Measurements from ENCODE around the gene SLC18B1. TPM values are rescaled to one million over a fixed set of nuclear protein-coding genes. Genes with fewer than 3 reads are reported as not detected.

Gene SLC18B1
- total and polyA plus RNA-seq, 2 of the 13 experiments (the other 11 are each of a cell fraction or from before 2014, with no cell fraction given) = 11.4 to 13.8 TPM

DNA sequence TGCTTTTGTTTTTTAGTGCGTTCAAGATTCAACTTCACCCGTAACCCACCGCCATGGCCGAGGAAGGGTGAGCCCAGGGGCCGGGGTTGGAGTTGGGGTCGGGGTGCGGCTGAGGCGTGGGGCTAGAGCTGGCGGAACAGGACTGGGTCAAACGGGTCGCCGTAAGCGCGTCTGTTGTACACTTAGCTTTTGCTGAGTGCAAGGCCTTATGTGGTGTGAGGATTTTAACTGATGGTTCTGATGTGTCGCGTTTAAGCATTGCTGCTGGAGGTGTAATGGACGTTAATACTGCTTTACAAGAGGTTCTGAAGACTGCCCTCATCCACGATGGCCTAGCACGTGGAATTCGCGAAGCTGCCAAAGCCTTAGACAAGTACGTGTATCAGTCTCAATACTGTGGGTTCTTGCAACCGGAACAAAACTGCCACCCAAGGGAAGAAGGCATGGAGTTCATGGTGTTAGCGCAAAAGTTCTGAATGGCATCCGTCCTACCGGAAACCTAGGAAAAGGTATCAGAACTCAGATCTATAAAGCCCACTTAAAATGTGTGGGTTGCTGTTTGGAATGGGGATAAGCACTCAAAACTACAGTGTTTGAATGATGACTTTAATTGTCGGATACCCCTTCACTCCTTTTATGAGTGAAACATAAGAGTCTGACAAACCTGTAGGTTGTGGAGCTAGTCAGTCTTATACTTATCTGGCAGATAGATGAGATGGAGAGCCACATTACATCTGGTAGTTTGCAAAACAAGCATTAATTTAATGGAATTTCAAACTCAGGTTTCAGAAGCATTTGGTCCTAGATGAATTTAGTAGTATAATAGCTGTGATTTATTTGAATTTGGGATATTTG lies 16.5 kb upstream of the SLC18B1 start (continued):
- TF ChIP-seq NFE2L1 (CRISPR knock-in tag; IDR thresholded peaks at IDR 0.05; ENCODE audit: borderline replicate concordance) (0 out of 2 replicates have a peak, but pooled peaks have one; percentile 28), PAX8 (CRISPR knock-in tag; IDR thresholded peaks at IDR 0.05; ENCODE audit: borderline replicate concordance) (0 out of 2 replicates have a peak, but pooled peaks have one; percentile 1), MED8 (CRISPR knock-in tag; IDR thresholded peaks at IDR 0.05; ENCODE audit: insufficient replicate concordance) (no peak), ZNF530 (CRISPR knock-in tag; IDR thresholded peaks at IDR 0.05; ENCODE audit: low read depth) (peak; percentile 83; the same call in 1 of the 2 replicates), ZNF674 (CRISPR knock-in tag; IDR thresholded peaks at IDR 0.05; ENCODE audit: low read depth) (peak; percentile 23; the same call in 1 of the 2 replicates), ZNF709 (CRISPR knock-in tag; IDR thresholded peaks at IDR 0.05) (peak; percentile 44; the same call in 1 of the 2 replicates), HNRNPH1 (optimal IDR thresholded peaks at IDR 0.05; ENCODE audit: low read depth, low read length) (no peak), TRIM24 (CRISPR knock-in tag; IDR thresholded peaks at IDR 0.05) (no peak), ZNF772 (CRISPR knock-in tag; IDR thresholded peaks at IDR 0.05) (peak; percentile 4; the same call in 1 of the 2 replicates), ZFP36L1 (CRISPR knock-in tag; IDR thresholded peaks at IDR 0.05) (0 out of 2 replicates have a peak, but pooled peaks have one; percentile 10), RBM39 (IDR thresholded peaks at IDR 0.05; ENCODE audit: low read depth, low read length, poor library complexity, severe bottlenecking) (peak; percentile 32), POLR2G (IDR thresholded peaks at IDR 0.05; ENCODE audit: low read depth, low read length) (peak; percentile 8)
- TF ChIP-seq, protein P1, sequence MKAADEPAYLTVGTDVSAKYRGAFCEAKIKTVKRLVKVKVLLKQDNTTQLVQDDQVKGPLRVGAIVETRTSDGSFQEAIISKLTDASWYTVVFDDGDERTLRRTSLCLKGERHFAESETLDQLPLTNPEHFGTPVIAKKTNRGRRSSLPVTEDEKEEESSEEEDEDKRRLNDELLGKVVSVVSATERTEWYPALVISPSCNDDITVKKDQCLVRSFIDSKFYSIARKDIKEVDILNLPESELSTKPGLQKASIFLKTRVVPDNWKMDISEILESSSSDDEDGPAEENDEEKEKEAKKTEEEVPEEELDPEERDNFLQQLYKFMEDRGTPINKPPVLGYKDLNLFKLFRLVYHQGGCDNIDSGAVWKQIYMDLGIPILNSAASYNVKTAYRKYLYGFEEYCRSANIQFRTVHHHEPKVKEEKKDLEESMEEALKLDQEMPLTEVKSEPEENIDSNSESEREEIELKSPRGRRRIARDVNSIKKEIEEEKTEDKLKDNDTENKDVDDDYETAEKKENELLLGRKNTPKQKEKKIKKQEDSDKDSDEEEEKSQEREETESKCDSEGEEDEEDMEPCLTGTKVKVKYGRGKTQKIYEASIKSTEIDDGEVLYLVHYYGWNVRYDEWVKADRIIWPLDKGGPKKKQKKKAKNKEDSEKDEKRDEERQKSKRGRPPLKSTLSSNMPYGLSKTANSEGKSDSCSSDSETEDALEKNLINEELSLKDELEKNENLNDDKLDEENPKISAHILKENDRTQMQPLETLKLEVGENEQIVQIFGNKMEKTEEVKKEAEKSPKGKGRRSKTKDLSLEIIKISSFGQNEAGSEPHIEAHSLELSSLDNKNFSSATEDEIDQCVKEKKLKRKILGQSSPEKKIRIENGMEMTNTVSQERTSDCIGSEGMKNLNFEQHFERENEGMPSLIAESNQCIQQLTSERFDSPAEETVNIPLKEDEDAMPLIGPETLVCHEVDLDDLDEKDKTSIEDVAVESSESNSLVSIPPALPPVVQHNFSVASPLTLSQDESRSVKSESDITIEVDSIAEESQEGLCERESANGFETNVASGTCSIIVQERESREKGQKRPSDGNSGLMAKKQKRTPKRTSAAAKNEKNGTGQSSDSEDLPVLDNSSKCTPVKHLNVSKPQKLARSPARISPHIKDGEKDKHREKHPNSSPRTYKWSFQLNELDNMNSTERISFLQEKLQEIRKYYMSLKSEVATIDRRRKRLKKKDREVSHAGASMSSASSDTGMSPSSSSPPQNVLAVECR (CRISPR knock-in tag; IDR thresholded peaks at IDR 0.05; ENCODE audit: borderline replicate concordance) = peak; percentile 37
- TF ChIP-seq, protein P2, sequence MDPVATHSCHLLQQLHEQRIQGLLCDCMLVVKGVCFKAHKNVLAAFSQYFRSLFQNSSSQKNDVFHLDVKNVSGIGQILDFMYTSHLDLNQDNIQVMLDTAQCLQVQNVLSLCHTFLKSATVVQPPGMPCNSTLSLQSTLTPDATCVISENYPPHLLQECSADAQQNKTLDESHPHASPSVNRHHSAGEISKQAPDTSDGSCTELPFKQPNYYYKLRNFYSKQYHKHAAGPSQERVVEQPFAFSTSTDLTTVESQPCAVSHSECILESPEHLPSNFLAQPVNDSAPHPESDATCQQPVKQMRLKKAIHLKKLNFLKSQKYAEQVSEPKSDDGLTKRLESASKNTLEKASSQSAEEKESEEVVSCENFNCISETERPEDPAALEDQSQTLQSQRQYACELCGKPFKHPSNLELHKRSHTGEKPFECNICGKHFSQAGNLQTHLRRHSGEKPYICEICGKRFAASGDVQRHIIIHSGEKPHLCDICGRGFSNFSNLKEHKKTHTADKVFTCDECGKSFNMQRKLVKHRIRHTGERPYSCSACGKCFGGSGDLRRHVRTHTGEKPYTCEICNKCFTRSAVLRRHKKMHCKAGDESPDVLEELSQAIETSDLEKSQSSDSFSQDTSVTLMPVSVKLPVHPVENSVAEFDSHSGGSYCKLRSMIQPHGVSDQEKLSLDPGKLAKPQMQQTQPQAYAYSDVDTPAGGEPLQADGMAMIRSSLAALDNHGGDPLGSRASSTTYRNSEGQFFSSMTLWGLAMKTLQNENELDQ (CRISPR knock-in tag; IDR thresholded peaks at IDR 0.05; ENCODE audit: borderline replicate concordance) = peak; percentile 56; the same call in 1 of the 2 replicates
- TF ChIP-seq, protein P3, sequence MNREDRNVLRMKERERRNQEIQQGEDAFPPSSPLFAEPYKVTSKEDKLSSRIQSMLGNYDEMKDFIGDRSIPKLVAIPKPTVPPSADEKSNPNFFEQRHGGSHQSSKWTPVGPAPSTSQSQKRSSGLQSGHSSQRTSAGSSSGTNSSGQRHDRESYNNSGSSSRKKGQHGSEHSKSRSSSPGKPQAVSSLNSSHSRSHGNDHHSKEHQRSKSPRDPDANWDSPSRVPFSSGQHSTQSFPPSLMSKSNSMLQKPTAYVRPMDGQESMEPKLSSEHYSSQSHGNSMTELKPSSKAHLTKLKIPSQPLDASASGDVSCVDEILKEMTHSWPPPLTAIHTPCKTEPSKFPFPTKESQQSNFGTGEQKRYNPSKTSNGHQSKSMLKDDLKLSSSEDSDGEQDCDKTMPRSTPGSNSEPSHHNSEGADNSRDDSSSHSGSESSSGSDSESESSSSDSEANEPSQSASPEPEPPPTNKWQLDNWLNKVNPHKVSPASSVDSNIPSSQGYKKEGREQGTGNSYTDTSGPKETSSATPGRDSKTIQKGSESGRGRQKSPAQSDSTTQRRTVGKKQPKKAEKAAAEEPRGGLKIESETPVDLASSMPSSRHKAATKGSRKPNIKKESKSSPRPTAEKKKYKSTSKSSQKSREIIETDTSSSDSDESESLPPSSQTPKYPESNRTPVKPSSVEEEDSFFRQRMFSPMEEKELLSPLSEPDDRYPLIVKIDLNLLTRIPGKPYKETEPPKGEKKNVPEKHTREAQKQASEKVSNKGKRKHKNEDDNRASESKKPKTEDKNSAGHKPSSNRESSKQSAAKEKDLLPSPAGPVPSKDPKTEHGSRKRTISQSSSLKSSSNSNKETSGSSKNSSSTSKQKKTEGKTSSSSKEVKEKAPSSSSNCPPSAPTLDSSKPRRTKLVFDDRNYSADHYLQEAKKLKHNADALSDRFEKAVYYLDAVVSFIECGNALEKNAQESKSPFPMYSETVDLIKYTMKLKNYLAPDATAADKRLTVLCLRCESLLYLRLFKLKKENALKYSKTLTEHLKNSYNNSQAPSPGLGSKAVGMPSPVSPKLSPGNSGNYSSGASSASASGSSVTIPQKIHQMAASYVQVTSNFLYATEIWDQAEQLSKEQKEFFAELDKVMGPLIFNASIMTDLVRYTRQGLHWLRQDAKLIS (CRISPR knock-in tag; IDR thresholded peaks at IDR 0.05) = peak; percentile 26; the same call in 1 of the 2 replicates
- TF ChIP-seq, protein P4, sequence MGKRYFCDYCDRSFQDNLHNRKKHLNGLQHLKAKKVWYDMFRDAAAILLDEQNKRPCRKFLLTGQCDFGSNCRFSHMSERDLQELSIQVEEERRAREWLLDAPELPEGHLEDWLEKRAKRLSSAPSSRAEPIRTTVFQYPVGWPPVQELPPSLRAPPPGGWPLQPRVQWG (CRISPR knock-in tag; IDR thresholded peaks at IDR 0.05; ENCODE audit: borderline replicate concordance, low read depth) = 0 out of 2 replicates have a peak, but pooled peaks have one; percentile 52

Data from HepG2 (cell line).